HG03060 (cell line): Measurements from ENCODE around the gene KCNIP4.
"Not testable (repeated sequence)": the region's sequence is repeated elsewhere in the genome, so short reads cannot be mapped to it uniquely, and the experiment has no call there.

Experiments used
- ATAC-seq: cut with Tn5 transposase; IDR thresholded peaks from one replicate; pipeline ENCODE4 v1.9.1; 2021; ENCODE audit warnings: low read depth, moderate number of reproducible peaks; ENCODE audit not compliant: unreplicated experiment

KCNIP4 gene

GRCh38 chr4:20832826-20833225 is 1115.7 kb downstream of the KCNIP4 start:
- ATAC-seq = no peak

- ATAC-seq = no peak
Observed at GRCh38 chr4:20831746-20832145, 1116.8 kb downstream of the KCNIP4 start.

GRCh38 chr4:20829617-20830357 is 1118.8 kb downstream of the KCNIP4 start:
- no peak for ATAC-seq

- ATAC-seq = no peak
Observed at GRCh38 chr4:20825505-20825904, 1123.1 kb downstream of the KCNIP4 start.

GRCh38 chr4:20816287-20816686 is 1132.3 kb downstream of the KCNIP4 start:
- no peak for ATAC-seq

GRCh38 chr4:20813700-20814099 is 1134.9 kb downstream of the KCNIP4 start:
- ATAC-seq = no peak

GRCh38 chr4:20809812-20810211 is 1138.8 kb downstream of the KCNIP4 start:
- no peak for ATAC-seq

- ATAC-seq = no peak
Observed at GRCh38 chr4:20805716-20806115, 1142.9 kb downstream of the KCNIP4 start.

- no peak for ATAC-seq
Observed at GRCh38 chr4:20787940-20788665, 1160.5 kb downstream of the KCNIP4 start.

- not testable (repeated sequence) for ATAC-seq
Observed at GRCh38 chr4:20783134-20783533, 1165.4 kb downstream of the KCNIP4 start.

GRCh38 chr4:20778896-20779295 is 1169.7 kb downstream of the KCNIP4 start:
- no peak for ATAC-seq

GRCh38 chr4:20773144-20773997 is 1175.2 kb downstream of the KCNIP4 start:
- no peak for ATAC-seq

GRCh38 chr4:20764366-20764992 is 1184.1 kb downstream of the KCNIP4 start:
- ATAC-seq = no peak

- ATAC-seq = no peak
Observed at GRCh38 chr4:20761826-20762225, 1186.7 kb downstream of the KCNIP4 start.

- ATAC-seq = no peak
Observed at GRCh38 chr4:20761382-20761781, 1187.2 kb downstream of the KCNIP4 start.

GRCh38 chr4:20760053-20760452 is 1188.5 kb downstream of the KCNIP4 start:
- ATAC-seq = no peak

- ATAC-seq = no peak
Observed at GRCh38 chr4:20754036-20754435, 1194.5 kb downstream of the KCNIP4 start.

- no peak for ATAC-seq
Observed at GRCh38 chr4:20752641-20753040, 1195.9 kb downstream of the KCNIP4 start.

GRCh38 chr4:20746000-20746399 is 1202.6 kb downstream of the KCNIP4 start:
- not testable (repeated sequence) for ATAC-seq

GRCh38 chr4:20735931-20736330 is 1212.6 kb downstream of the KCNIP4 start:
- no peak for ATAC-seq

GRCh38 chr4:20724915-20725314 is 1223.7 kb downstream of the KCNIP4 start:
- ATAC-seq = no peak
